HG03045 (cell line): Measurements from ENCODE around the gene IQSEC3.
"Not testable (repeated sequence)": the region's sequence is repeated elsewhere in the genome, so short reads cannot be mapped to it uniquely, and the experiment has no call there.

Source experiments
- ATAC-seq: cut with Tn5 transposase; IDR thresholded peaks from one replicate; pipeline ENCODE4 v1.9.1; 2021; ENCODE audit warnings: mild to moderate bottlenecking, moderate library complexity; ENCODE audit not compliant: unreplicated experiment

The IQSEC3 gene

DNA sequence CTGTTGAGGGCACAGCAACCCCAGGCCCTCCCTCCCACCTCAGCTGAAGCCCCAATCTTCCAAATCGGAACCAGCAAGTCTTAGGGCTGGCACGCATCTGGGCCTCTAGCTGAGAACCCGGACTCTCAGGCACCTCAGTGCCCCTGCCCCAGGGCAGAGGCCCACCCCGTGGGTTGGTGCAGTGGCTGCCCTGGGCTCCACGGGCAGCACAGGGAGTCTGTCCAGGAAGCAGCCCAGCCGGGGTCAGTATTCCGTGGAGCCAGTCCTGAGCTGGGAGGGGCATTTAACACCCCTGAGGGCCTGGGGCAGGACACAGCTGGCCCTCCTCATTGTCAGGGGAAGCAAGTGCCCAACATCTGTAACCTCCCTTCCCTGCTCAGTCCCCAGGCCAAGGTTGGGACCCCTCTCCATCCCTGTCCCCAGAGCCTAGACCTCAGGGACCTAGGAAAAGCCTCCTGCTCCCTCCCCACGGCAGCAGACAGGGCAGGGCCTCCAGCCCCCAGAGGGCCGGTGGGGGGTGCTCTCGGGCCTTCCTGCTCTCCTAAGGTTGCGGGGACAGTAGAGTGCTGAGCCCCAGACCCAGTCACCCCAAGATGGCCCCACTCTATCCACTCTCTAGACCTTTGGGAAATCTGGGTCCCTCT, 110.9 kb downstream of the IQSEC3 start:
- no peak for ATAC-seq

DNA sequence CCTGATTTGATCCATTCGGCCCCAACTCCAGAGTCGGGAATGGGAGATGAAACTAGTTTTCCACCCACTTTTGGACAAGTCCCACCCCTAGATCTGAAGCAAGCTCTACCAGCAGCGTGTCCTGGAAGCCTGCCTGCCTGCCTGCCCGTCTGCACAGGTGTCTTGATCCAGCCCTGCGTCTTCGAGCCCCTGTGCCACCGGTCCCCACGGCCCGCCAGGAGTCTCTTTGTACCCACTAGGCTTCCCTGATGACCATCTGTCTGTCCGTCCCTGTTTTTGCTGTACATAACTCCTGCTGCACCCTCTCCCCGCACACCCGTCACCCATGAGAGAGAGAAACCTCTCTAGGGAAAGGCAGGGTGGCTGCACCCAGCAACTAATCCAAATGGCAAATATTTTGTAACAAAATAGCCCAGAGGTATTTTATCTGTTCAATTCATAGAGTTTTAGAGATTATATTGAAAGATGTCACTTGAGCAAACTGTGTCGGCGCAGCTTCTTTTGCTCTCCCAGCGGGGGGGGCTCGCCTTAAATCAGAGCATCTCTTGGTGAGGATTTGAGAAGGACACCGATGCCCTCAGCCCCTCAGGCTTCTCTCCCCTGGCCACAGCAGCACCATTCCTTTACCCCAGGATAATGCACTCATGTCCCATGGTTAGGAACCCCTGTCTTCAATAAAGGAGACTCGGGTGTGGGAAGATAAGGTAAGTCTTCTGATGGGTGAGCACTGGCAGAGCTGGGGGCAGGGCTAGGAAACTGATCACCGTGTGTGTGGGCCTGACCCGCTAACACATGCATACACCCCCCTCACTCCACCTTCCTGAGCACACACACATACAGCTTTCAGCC, 111.6 kb downstream of the IQSEC3 start:
- ATAC-seq, result no peak

DNA sequence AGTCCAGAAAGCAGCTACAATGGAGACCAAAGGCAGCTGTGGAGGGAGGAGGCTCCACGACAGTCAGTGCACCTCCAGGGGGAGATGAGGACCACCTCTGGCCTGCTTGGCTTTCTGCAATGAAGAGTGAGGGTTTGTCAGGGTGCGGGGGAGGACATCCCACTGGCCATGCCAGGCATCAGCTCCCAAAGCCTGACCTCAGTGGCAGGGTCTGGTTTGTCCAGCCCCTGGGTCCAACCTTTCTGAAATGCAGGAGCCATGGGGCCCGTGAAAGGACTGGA, 112.2 kb downstream of the IQSEC3 start:
- ATAC-seq, result no peak

DNA sequence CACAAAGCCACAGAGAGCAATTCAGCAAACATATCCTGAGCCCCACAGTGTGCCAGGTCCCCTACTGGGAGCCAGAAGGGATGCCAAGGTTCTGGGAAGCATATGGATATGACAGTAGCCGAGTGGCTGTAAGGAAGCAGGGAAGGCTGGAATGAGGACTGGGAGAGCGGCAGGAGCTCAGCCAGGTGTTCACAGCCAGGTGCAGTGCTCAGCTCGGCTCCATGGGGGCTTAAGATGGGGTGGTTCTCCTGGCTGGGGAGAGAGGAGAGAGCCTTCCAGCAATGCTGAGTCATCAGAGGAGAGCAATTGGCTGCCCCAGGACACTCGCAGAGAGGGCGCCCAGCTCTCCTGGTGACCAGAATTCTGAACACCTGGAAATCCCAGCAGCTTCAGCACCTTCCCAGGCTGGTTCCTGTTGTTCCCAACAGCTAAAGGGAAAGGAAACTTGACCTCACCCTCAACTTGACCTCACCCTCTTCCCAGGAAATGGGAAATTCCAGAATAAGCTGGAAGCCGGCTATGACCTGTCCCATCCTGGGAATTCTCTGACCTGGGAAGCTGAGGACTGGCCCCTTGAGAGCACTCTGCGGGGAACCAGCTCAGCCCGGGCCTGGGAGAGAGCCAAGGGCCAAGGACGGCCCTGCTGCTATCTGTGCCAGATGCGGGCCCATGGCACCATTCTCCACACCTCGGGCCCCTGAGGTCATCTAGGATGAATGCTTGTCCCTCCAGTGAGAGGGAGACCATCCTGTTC, 112.7 kb downstream of the IQSEC3 start:
- no peak for ATAC-seq

DNA sequence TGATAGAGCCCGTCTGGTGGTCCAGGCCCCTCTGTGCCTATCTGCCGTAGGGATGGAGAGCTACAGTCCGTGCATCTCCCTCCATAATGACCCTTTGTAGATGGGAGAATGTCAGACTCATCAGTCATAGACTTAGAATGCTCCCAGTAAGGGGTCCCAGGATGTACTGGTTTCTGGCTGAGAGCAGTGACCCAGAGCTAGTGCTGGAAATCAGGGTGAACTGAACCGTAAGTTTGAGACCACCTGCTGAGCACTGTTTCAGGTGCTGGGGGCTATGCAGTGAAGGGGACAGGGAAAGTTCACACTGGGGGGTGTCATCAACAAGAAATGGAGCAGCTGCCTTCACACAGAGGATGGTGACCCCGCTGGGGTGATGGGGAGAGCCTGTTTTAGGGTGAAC, 113.3 kb downstream of the IQSEC3 start:
- ATAC-seq, result no peak

DNA sequence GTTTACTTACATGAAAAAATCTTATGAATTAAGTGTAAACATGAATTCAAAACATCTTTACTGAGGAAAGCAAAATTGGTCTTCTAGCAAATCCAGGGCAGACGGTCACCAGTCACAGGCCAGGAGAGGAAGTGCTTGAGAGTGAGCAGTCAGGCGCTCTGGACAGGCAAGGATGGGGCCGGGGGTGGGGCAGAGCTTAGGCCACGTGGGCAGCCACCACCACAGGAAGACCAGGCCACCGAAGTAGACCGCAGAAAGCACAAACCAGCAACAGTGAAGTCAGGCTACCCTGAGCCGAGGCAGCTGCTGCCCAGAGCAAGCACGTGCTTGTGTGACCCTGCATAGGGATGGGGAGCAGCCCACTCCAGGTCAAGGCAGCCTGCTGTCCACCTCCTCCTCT, 113.9 kb downstream of the IQSEC3 start:
- ATAC-seq, result no peak

DNA sequence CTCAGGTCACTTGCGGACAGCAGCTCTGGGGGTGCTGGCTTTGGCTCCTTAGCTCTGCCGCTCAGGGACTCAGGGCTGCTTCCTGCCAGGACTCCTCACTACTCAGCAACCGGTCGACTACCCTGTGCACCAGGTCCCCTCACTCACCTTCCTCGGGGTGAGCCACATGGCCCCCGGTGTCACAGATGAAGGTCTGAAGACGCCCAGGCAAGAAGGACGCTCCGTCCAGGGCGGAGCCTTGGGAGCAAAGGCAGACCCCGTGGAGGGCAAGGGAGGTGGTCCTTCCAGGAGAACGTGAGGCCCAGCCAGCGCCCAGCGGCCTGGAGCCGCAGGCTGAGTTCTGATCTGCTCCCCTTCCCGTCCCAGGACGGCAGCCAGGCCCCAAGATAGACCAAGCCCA, 115.4 kb downstream of the IQSEC3 start:
- no peak for ATAC-seq

DNA sequence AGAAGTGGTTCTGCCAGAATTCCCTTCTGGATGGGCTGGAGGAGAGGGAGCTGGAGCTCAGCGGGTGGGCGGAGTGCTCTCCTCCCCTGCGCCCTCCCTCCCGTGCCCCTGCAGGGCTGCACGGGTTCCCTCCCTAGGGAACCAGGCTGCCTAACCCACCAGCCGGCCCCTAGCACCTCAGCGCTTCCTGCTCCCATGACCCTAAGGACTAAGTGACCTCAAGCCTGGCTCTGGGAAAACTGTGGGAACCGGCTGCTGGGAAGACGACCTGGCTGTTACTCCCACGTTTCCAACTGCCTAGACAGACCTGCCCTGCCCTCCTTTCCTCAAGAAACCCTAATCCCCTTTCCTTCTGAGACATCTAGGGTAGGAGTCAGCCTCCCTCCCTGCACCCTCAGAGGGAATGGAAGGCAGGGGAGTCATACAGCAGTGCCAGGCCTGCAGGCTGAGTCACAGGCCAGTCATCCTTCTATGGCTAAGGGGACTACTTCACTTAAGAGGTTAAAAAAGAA, 115.9 kb downstream of the IQSEC3 start:
- ATAC-seq, result no peak

DNA sequence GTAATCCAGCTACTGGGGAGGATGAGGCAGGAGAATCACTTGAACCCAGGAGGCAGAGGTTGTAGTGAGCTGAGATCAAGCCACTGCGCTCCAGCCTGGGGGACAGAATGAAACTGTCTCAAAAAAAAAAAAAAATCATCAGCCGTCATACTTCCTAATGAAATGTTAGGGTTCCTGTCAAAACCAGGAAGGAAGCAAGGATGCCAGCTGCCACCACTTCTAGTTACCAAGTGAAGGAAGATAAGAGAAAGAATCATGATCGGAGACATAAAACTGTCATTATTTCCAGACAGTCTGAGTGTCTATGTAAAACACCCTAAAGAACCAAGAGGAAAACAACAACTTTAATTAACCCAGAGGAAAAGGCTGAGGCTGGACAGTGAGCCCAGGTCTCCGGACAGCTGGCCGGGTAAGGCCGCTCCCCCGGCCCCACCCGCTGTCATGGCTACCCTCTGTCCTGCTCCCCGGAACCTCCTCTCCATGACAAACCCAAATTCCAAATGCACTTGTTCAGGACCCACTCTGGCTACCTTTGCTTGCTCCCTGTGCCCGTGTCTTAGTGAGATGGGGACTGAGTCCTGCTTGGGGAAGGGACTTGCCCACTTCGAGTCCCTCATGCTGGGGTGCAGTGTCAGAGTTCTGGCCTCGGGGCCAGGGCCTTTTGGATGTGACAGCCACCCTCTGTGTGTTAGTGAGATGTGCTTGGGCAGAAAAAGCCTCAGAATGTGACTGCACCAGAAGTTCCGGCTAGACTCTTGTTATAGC, 118.4 kb downstream of the IQSEC3 start:
- ATAC-seq, result no peak

DNA sequence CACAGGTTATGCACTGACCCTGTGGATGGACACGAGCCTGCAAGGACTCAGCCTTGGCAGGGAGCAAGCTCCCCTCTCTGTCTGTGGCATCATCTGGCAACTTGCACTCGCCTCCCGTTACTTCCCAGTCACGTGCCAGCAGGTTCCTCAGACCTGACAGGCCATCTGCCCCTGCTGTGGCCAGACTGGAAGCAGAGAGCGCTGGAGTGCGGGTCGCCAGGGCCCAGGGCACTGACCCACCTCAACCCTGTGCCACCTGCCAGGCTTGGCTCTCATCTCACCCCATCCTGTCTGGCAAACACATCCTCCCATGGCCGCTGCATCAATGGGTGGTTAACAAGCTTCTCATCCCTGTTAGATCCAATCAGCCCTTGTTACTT, 119.0 kb downstream of the IQSEC3 start:
- no peak for ATAC-seq

DNA sequence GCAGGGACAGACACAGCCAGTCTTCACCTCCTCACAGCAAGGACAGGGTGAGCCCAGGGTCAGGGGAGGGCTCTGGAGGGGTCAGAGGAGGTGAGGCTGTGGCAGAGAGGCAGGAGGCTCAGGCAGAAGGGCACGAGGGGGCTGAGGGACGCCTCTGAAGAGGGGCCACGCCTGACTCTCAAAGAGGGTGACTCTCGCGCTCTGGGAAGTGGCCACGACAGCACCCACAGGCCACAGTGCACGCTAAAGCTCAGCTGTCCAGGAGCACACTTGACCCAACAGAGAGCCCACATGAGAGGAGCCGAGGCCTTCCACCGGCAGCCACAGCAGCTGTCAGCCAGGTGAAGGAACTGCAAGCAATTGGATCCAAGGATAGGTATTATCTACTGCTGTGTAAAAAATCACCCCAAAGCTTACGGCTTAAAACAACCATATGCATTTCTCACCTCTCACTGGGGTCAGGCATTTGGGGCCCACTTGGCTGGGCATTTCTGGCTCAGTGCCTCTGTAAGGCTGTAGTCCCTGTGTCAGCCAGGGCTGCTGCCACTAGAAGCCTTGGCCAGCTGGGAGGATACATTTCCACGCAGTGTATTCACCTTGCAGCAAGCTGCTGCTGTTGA, 119.5 kb downstream of the IQSEC3 start:
- ATAC-seq, result no peak

DNA sequence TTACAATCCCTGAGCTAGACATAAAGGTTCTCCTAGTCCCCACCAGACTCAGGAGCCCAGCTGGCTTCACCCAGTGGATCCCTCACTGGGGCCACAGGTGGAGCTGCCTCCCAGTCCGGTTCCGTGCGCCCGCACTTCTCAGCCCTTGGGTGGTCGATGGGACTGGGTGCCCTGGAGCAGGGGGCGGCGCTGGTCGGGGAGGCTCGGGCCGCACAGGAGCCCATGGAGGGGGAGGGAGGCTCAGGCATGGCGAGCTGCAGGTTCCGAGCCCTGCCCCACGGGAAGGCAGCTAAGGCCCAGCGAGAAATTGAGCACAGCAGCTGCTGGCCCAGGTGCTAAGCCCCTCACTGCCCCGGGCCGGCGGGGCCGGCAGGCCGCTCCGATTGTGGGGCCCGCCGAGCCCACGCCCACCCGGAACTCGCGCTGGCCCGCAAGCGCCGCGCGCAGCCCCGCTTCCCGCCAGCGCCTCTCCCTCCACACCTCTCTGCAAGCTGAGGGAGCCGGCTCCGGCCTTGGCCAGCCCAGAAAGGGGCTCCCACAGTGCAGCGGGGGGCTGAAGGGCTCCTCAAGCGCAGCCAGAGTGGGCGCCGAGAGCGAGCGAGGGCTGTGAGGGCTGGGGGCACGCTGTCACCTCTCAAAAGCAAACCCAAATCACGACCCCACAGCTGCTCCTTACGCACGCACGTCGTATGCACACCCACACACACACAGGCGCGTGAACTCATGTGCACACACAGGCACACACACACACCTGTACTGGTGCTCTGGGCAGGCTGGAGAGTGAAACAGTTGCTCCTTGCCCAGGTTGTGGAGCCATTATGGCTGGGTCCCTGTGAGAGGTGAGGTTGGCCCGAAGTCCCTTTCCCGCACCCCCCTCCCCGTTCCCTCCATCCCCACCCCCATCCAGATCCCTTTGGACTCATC, 121.7 kb downstream of the IQSEC3 start:
- not testable (repeated sequence) for ATAC-seq

DNA sequence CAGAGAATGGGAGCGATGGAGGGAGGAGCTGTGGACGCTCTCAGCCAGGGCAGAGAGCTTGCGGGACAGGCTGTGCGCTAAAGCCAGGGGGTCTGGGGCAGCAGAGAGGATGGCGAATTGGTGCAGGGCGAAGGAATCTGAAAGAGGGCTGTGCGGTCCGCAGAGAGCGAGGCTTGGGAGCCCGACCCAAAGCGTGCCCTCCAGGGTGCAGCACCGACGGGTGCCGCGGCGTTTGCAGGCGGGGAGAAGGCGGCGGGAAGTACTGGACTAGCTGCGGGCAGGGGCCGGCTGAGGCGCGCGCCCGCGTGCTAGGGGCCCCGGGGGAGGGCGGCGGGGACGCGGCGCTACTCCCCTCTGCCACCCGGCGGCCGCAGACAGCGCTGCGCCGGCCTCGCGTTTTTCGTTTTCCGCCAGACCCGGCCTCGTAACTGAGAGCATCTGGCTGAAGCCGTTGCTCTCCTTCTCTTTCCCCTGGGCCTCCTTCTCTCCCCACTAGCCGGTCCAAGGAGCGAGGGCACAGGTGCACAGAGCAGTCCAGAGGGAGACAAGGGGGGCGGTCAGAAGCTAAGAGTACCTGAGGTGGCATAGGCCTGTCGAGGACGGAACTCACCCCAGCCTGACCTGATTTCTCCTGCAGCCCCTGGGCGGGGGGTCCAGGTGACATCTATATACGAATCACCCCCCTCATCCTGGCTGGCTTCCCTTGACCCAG, 122.5 kb downstream of the IQSEC3 start:
- ATAC-seq, result no peak

DNA sequence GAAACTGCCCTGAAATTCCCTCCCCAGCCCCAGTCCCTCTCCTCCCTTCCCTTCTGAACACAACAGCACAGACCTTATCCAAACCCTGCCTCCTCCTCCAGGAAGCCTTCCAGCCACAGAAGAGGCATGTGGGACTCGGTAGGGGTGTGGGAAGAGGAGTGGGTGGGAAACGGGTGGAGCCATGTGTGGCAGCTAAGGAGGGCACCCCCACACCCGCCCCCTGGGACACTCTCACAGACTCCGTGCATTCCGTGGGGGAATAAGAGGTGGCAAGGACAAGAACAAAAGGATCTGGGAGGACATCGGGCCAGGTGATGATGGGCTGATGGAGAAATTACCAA, 123.0 kb downstream of the IQSEC3 start:
- no peak for ATAC-seq

DNA sequence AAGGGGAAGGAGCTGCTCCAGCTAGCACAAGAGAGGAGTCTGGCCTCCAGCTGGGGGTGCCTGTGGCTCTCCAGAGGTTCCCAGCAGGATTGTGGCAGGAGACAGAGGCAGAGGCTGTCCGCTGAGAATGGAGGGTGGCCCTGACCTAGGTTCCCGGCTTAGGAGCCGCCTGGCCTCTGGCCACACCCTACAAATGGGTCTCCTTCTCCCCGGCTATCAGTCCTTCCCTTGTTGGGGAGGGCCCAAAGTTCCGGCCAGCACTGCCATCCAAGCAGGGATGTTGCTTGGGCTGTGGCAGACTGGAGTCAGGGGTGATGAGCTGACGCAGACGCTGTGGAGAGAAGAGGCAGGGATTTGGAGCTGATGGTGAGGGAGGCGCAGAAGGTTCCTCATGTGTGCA, 124.3 kb downstream of the IQSEC3 start:
- ATAC-seq, result no peak

DNA sequence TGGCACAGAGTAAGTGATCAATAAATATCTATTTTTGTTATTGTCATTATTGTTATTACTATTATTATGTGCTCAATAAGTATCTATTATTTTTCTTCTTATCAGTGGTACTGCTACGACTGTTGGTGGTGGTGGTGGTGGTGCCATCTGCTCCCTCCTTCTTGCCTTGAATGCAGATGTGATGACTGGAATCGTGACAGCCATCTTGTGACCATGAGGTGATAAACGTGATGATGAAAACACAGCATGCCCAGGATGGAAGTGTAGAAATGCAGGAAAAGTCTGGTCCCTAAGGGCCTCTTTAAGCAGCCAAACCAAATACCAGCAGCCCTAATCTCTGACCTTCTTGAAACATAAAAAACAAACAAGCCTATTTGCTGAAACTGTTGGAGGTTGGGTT, 125.0 kb downstream of the IQSEC3 start:
- ATAC-seq, result no peak

DNA sequence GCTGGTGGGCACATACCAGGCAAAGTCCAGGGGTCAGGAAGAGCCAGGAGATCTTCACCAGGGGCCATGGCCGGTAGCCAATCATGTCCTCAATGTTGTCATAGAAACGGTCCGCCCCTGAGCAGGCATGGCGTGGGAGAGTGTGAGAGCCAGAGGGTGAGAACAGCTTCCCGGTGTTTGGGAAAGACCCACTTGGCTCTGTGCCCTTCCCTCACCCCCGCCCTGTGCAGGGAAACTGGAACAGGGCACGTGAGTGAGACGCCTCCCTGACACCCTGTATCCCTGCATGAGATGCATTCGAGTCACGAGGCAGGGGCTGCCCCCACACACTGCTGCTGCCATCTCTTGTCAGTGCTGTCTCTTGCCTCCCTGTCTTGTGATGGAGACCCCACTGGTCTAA, 126.7 kb downstream of the IQSEC3 start:
- ATAC-seq, result no peak

DNA sequence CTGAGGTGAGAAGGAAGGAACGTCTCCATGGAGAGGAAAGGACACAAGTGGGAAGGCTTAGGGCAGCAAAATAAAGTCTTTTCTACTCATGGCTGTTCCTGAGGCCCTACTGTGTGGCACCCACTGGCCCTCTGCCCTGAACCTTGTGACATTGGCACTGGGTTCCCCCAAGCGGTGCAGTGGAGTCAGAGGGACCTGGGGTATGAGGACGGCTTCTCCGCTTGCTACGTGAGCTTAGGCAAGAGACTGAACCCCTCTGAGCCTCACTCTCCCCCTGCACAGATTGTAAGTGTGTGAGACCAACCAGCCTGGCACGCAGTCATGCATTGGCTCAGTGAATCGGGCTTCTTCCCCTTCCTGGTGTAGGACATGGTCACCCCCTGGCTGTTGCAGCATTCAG, 127.7 kb downstream of the IQSEC3 start:
- no peak for ATAC-seq

DNA sequence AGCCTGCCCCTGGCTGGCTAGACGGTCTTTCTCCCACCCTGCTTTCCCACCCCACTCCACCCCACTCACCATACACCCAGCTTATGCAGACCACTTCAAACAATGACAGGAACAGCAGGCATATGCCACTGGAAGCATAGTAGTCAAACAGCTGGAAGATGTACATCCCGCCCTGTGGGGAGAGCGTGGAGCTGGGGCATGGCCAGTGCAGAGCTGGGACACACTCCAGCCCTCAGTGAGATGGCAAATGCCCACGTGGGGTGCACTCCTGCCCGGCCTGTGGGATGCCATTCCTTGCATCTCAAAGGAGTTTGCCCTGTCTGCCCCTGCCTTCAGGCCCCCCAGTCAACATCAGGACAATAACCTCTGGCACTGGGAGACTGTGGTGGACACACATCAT, 128.6 kb downstream of the IQSEC3 start:
- ATAC-seq, result no peak
